ENCODE data around the gene MX1.

GRCh38 chr21:41402231-41402630 lies 23.8 kb upstream of the MX1 start:
- TF ChIP-seq, protein P1, sequence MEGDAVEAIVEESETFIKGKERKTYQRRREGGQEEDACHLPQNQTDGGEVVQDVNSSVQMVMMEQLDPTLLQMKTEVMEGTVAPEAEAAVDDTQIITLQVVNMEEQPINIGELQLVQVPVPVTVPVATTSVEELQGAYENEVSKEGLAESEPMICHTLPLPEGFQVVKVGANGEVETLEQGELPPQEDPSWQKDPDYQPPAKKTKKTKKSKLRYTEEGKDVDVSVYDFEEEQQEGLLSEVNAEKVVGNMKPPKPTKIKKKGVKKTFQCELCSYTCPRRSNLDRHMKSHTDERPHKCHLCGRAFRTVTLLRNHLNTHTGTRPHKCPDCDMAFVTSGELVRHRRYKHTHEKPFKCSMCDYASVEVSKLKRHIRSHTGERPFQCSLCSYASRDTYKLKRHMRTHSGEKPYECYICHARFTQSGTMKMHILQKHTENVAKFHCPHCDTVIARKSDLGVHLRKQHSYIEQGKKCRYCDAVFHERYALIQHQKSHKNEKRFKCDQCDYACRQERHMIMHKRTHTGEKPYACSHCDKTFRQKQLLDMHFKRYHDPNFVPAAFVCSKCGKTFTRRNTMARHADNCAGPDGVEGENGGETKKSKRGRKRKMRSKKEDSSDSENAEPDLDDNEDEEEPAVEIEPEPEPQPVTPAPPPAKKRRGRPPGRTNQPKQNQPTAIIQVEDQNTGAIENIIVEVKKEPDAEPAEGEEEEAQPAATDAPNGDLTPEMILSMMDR (conservative IDR thresholded peaks at IDR 0.05; ENCODE audit: low read length) = no peak
- TF ChIP-seq EZH2phosphoT487 (IDR thresholded peaks at IDR 0.05; ENCODE audit: borderline replicate concordance) = no peak

All from Loucy (cell line).